ENCODE measurements around the gene FOXP4. TPM values are rescaled to one million over a fixed set of nuclear protein-coding genes. Genes with fewer than 3 reads are reported as not detected.
A peak's percentile ranks its signal among the peaks of the same experiment; 100 is the strongest.

Gene FOXP4
- total RNA-seq, 1 donor from 2014 or later = 26.9 TPM

DNA sequence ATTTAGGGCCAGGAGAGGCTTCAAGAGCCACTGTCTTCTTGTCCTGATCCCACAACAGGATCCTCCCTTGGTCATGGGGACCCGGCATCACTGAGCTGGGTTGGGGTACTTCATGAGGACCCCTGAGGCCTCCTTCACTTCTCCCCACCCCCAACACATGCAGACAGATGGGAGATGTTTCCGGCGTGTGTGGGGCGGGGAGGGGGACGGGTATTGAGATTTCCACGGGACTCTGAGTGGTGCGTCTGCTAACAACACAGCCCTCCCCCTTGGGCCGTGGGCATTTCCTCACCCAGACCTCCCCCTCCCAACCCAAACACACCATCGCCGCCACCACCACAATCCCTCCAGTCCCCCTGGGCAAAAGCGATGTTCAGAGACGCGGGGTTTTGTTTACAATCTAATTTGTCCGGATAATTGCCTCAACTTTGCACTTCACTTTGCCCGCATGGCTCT, 906 bp upstream of the FOXP4 start:
- no peak overlapping the region for H3K27ac Mint-ChIP-seq (ENCODE audit: unreplicated experiment)
- no peaks in the 10 kb centered on the region for H3K36me3 Mint-ChIP-seq (ENCODE audit: unreplicated experiment)
- H3K4me3 Mint-ChIP-seq (ENCODE audit: unreplicated experiment) = peak overlapping the region; percentile 86
- H3K9me3 Mint-ChIP-seq (ENCODE audit: unreplicated experiment) = no peaks in the 10 kb centered on the region
- peaks cover 19% of the 10 kb centered on the region for H3K4me1 Mint-ChIP-seq (ENCODE audit: unreplicated experiment)
- no peak for TF ChIP-seq CTCF (IDR thresholded peaks at IDR 0.05)
- peaks cover 2% of the 10 kb centered on the region for H3K27me3 Mint-ChIP-seq (ENCODE audit: unreplicated experiment)
- DNase-seq (ENCODE audit: extremely low spot score, unreplicated experiment) = no peak

DNA sequence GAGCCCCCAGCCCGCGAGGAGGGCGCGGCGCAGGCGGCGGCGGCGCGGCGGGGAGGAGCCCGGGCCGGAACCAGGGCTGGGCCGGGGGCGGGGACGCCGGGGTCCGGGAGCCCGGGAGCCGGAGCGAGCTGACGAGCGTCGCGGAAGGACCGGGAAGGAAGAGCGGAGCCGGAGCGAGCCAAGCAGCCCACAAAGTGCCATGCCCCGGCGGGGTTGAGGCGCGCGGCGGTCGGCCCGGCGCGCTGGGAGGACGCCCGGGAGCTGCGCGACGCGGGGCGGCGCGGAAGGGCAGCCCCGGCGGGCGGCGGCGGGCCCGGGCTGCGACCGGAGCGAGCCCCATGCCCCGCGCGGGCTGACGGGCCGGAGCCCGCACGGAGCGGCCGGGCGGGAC, 289 bp downstream of the FOXP4 start:
- DNase-seq (ENCODE audit: extremely low spot score, unreplicated experiment) = no peak
- H3K36me3 Mint-ChIP-seq (ENCODE audit: unreplicated experiment) = no peaks in the 10 kb centered on the region
- no peak for TF ChIP-seq CTCF (IDR thresholded peaks at IDR 0.05)
- no peaks in the 10 kb centered on the region for H3K27me3 Mint-ChIP-seq (ENCODE audit: unreplicated experiment)
- peaks cover 19% of the 10 kb centered on the region for H3K4me1 Mint-ChIP-seq (ENCODE audit: unreplicated experiment)
- H3K4me3 Mint-ChIP-seq (ENCODE audit: unreplicated experiment) = no peak overlapping the region
- H3K9me3 Mint-ChIP-seq (ENCODE audit: unreplicated experiment) = no peaks in the 10 kb centered on the region
- H3K27ac Mint-ChIP-seq (ENCODE audit: unreplicated experiment) = no peak overlapping the region

- H3K4me1 Mint-ChIP-seq (ENCODE audit: unreplicated experiment) = peaks cover 19% of the 10 kb centered on the region
- H3K36me3 Mint-ChIP-seq (ENCODE audit: unreplicated experiment) = no peaks in the 10 kb centered on the region
- H3K27me3 Mint-ChIP-seq (ENCODE audit: unreplicated experiment) = no peaks in the 10 kb centered on the region
- TF ChIP-seq CTCF (IDR thresholded peaks at IDR 0.05) = no peak
- no peaks in the 10 kb centered on the region for H3K9me3 Mint-ChIP-seq (ENCODE audit: unreplicated experiment)
- H3K27ac Mint-ChIP-seq (ENCODE audit: unreplicated experiment) = peak overlapping the region; percentile 55
- DNase-seq (ENCODE audit: extremely low spot score, unreplicated experiment) = no peak
- H3K4me3 Mint-ChIP-seq (ENCODE audit: unreplicated experiment) = peak overlapping the region; percentile 91
Observed at GRCh38 chr6:41546866-41547798, 951 bp downstream of the FOXP4 start.

DNA sequence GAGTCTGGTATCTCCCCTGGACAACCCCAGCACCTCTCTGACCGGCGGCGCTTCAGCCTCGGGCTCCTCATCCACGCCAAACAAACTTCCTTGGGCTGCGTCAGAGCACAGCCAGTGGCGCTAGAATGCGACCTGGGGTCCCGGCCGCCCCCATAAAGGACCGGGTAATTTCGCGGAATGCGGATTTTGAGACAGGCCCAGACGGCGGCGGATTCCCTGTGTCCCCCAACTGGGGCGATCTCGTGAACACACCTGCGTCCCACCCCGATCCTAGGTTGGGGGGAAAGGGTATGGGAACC, 1.6 kb downstream of the FOXP4 start:
- no peak for TF ChIP-seq CTCF (IDR thresholded peaks at IDR 0.05)
- no peak for DNase-seq (ENCODE audit: extremely low spot score, unreplicated experiment)
- Mint-ChIP-seq H3K4me3 (ENCODE audit: unreplicated experiment) (peak overlapping the region; percentile 91), H3K27ac (ENCODE audit: unreplicated experiment) (no peak overlapping the region), H3K36me3 (ENCODE audit: unreplicated experiment) (no peaks in the 10 kb centered on the region), H3K4me1 (ENCODE audit: unreplicated experiment) (peaks cover 19% of the 10 kb centered on the region), H3K9me3 (ENCODE audit: unreplicated experiment) (no peaks in the 10 kb centered on the region), H3K27me3 (ENCODE audit: unreplicated experiment) (no peaks in the 10 kb centered on the region)

GRCh38 chr6:41548098-41548840, 2.1 kb downstream of the FOXP4 start:
- no peaks in the 10 kb centered on the region for H3K27me3 Mint-ChIP-seq (ENCODE audit: unreplicated experiment)
- no peak for DNase-seq (ENCODE audit: extremely low spot score, unreplicated experiment)
- peak overlapping the region; percentile 91 for H3K4me3 Mint-ChIP-seq (ENCODE audit: unreplicated experiment)
- H3K4me1 Mint-ChIP-seq (ENCODE audit: unreplicated experiment) = peaks cover 20% of the 10 kb centered on the region
- TF ChIP-seq CTCF (IDR thresholded peaks at IDR 0.05) = no peak
- H3K36me3 Mint-ChIP-seq (ENCODE audit: unreplicated experiment) = no peaks in the 10 kb centered on the region
- H3K27ac Mint-ChIP-seq (ENCODE audit: unreplicated experiment) = no peak overlapping the region
- no peaks in the 10 kb centered on the region for H3K9me3 Mint-ChIP-seq (ENCODE audit: unreplicated experiment)

All from osteocyte (in vitro differentiated cells).